ENCODE measurements around the gene FAM120B.

The FAM120B gene

DNA sequence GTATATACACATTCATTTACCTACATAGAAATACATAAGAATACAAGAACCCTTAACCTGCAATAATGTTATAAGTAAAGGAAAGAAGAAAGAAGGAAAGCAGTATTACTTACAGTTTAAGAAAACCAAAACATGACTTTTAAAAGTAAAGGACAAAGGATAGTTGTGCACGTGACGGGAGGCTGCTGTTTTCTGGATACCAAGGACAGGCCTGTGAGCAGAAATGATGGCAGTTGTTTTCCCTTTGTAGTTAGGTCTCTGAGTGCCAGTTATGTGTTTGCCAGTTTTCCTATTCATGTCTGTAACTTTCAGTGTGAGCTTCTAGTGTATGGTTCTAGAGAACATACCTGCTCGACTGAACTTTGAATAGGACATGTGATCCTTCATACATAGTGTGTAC is 54.8 kb downstream of the FAM120B start:
- no peak for DNase-seq

- DNase-seq, result no peak
These were observed 55.6 kb downstream of the FAM120B start for GRCh38 chr6:170362121-170362520.

DNA sequence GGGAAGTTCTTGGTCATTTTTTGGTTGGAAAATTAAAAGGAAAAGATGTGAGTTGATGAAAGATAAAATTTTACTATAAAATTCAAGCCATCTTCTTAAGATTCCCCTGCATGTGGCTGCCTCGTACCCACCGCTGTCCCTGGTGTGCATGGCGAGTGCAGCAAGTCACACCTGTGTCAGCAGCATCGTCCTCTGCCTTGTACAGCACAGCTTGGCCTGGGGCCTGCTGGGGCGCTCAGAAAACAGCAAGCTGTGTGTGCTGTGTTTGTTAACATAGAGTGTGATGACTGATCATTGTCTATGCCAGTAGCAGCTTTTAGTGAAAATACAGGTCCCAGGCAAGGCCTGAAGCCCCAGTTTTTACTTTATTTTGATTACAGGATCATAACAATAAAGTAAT is 56.7 kb downstream of the FAM120B start:
- DNase-seq, result no peak

DNA sequence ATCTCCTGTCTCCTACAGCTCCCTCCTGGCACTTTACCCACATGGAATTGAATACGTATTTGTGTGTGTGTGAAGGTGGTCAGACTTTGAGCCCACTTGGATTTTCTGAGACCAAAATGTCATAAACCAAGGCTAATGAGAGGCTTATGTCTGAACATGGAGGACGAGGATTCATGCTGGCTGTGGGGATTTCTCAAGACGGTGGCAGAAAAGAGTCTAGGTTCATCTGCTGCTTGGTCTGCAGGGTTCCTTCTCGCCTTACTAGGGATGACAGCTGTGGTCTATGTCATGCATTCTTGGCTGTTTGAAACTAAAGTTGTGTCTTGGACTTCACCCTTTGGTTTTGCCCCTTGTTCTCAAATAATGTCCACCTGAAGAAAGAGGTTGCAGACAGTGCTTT is 58.6 kb downstream of the FAM120B start:
- DNase-seq, result no peak

DNA sequence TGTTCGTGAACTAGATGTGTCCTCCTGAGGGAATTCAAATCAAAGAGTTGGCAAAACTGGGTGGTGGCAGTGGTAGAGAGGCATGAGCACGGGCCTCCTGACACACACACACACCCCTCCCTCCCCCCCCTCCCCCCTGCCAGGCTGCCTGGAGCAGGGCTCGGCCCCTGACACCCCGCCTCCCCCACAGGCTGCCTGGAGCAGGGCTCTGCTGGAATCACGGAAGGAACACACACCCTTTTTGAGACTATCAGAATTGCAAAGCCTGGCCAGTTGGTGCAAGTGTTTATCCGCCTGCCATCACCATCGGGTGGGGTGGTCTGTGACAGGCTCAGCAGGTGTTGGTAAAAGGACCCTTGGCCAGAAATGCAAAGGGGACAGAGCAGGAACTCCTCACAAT is 59.0 kb downstream of the FAM120B start:
- DNase-seq, result no peak

DNA sequence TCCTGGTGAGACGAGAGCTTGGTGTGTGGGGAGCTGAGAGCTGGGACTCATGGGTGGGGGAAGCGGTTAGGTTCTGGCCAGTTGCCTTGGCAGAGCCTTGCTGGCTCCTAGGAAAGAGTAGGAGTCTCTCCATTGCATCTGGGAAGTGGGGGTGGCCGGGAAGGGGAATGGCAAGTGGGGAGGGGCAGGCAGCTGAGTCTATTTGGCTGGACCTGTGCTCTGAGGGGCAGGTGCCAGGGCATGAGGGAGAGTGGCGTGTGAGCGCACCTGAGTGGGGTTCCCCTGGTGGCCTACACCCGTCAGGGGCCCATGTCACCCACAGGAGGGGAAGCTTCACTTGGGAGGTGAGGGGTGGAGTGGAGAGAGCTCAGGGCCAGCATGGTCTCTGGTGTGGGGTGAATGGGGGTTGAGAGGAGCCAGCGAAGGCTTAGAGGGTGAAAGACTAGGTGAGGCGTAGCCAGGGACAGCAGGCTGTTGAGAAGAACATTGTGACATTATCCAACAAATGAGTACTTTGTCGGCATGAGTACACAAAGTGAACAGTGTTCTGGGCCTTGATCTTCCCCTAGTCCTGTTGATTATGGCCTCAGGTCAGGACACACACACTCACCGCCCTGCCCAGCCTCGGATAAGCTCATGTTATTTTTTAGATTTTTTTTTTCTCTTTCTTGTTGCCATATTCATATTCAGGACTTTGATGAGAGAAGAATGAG is 59.8 kb downstream of the FAM120B start:
- DNase-seq, result no peak

GRCh38 chr6:170367241-170367640 is 60.7 kb downstream of the FAM120B start:
- no peak for DNase-seq

DNA sequence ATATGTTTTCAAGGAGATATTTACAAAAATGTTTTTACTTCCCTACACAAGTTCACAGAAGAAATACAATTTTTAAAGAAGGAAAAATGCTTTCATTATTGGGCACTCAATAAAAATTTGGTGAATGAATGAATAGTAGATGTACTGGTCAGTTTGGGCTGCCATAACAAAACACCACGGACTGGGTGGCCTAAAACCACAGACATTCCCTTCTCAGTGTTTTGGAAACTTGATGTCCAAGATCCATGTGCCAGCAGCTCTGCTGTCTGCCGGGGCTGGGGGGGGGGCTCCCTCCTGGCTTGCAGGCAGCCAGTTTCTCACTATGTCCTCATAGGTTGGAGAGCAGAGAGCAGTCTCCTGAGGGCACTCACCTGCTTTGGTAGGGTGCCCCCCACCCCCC is 62.0 kb downstream of the FAM120B start:
- DNase-seq, result no peak

DNA sequence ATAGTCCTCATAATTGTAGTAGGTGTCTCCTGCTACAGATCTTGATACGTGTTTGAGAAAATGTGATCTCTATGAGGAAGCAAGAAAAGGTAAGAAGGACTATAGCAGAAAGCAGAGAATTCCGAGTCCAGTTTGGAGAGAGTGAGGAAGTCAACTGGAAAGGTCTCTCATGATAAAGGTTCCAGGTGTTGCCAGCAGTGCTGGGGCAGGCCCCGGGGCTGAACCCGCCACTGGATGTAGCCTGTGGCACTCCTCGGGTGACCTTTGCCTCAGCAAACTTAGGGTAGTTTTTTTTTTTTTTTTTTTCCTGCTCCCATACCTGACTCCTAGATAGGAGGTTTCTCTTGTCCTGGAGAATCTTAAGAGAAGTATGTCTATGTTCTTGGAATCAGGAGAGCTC is 62.8 kb downstream of the FAM120B start:
- DNase-seq, result no peak

GRCh38 chr6:170370416-170370815 is 63.9 kb downstream of the FAM120B start:
- DNase-seq, result peak in 1 of 4 experiments; percentile 17

GRCh38 chr6:170371080-170371479 is 64.5 kb downstream of the FAM120B start:
- DNase-seq, result no peak

DNA sequence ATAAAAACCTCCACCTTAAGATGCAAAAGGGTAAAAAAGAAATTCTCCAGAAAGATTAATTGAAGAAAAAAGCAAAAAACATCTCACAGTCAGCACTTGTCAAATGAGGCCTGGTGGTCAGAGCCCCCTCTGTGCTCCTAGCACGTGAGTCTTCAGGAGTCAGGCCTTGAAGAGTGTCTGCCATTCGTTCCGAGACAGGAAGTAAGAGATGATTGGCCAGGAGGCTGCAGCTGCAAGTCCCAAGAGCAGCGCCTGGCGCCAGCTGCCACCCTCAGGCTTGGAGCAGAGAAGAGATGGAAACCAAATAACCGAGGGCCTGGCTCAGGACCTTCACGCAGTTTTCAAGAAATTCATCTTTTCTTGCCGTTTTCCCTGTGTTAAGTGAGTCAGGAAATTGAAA is 65.0 kb downstream of the FAM120B start:
- no peak for DNase-seq

- DNase-seq, result no peak
These were observed 66.1 kb downstream of the FAM120B start for GRCh38 chr6:170372380-170373325.

GRCh38 chr6:170374571-170375444 is 68.2 kb downstream of the FAM120B start:
- peak; percentile 38 to 75 (median 68) for DNase-seq

DNA sequence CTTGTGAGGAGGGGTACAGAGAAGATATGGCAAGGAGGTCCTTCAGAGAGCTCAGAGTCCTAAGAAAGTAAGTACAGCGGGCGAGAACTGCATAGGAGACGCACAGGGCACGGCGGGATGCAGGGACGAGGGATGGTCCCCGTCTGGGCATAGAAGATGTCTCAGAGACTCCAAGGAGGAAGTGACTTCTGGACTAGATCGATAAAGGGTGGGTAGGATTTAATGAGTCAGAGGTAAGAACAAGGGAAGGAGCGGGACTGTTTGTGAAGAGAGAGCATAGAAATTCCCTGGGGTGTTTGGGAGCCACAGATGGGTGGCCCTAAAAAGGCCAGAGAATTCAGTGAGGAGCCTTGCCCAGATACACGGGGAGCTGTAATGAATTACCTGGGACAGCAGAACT is 69.1 kb downstream of the FAM120B start:
- no peak for DNase-seq

GRCh38 chr6:170376386-170377043 is 70.0 kb downstream of the FAM120B start:
- DNase-seq, result peak in 3 of 4 experiments; percentile 12 to 51 (median 47)

GRCh38 chr6:170378502-170378901 is 71.9 kb downstream of the FAM120B start:
- DNase-seq, result no peak

DNA sequence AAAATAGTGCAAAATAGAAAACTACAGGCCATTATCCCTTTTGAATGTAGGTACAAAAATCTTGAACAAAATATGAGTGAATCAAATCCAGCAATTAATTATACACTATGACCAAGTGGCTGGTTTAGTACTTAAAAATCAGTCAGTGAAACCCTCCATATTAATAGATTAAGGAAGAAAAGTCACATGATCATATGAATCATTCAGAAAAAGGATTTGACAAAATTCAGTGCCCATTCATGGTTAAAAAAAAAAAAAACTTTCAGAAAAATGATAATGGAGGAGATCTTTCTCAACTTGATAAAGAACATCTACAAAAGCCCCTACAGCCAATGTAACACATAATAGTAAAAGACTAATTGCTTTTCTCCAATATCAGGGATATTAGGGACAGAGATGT is 75.0 kb downstream of the FAM120B start:
- peak in 2 of 4 experiments; percentile 41 to 49 for DNase-seq

DNA sequence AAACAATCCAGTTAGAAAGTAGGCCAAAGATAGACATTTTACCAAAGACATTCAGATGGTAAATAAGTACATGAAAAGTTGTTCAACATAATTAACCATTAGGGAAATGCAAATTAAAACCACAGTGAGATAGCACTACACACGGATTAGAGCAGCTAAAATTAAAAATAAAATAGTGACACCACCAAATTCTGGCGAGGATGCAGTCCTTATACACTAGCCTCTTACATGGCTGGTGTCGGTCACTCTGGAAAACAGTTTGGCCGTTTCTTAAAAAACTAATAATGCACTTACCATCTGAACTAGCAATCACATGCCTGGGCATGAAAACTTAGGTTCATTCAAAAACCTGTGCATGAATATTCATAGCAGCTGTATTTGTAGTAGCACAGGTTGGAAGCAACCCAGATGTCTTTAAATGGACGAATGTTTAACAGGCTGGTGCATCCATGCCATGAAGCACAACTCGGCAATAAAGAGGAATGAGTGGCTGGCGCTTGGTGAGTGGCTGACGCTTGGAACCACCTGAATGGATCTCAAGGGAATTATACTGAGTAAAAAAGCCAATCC is 77.0 kb downstream of the FAM120B start:
- DNase-seq, result no peak

- no peak for DNase-seq
These were observed 78.9 kb downstream of the FAM120B start for GRCh38 chr6:170385506-170385905.

- no peak for DNase-seq
These were observed 81.6 kb downstream of the FAM120B start for GRCh38 chr6:170388113-170388512.

GRCh38 chr6:170393033-170393432 is 86.5 kb downstream of the FAM120B start:
- no peak for DNase-seq
